Glomerular endothelial cell (primary cell): ENCODE results near the gene LATS1. TPM values are rescaled to one million over a fixed set of nuclear protein-coding genes. Genes with fewer than 3 reads are reported as not detected.
"Not testable (repeated sequence)": the region's sequence is repeated elsewhere in the genome, so short reads cannot be mapped to it uniquely, and the experiment has no call there.

ENCODE experiments used
- DNase-seq: peaks from one replicate; pipeline ENCODE4 v3.0.0-alpha.2; 2011; ENCODE audit warnings: low read depth, low spot score; ENCODE audit errors: extremely low read depth
- total RNA-seq: library from RNA; depleted of rRNA; stranded (reverse); fragments of >200 nt; gene quantifications from 2 replicates; pipeline ENCODE4 v1.2.3, GENCODE V29; 2015

The LATS1 gene
- total RNA-seq, 1 donor from 2014 or later: 32.1 TPM

DNA sequence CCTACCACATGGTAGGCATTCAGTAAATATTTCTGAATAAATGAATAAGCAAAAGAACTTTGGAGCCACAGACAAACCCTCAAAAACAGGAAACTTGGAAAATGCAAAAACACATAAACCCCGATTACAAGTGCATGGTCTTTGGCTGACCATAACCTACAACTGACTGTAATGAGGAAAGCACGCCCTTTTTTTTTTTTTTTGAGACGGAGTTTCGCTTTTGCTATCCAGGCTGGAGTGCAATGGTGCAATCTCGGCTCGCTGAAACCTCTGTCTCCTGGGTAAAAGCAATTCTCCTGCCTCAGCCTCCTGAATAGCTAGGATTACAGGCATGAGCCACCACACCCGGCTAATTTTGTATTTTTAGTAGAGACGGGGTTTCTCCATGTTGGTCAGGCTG is 11.9 kb upstream of the LATS1 start:
- DNase-seq: no peak

DNA sequence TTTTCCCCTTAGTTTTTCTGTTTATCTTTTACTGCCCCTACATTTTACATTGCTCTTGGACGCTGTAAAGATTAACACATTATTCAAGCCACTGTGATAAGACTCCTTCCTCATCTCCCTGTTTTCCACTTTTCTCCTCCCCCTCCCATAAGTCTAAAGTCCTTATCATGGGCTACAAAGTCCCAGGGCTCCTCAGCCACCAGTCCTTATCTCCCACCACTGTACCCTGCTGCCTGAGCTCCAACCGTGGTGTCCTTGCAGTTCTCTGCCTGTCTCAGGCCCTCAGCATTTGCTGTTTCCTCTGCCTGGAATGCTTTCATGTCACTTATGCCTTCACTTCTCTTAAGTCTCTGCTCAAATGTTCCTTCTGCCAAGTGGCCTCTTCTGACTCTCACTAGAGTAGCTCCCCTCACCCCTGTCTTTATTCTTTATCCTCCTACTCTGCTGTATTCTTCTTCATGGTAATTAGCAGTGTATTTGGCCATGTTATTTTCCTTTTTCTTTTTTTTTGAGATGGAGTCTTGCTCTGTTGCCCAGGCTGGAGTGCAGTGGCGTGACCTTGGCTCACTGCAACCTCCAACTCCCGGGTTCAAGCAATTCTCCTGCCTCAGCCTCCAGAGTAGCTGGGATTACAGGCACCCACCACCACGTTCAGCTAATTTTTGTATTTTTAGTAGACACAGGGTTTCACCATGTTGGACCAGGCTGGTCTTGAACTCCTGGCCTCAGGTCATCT is 10.8 kb upstream of the LATS1 start:
- DNase-seq: no peak

DNA sequence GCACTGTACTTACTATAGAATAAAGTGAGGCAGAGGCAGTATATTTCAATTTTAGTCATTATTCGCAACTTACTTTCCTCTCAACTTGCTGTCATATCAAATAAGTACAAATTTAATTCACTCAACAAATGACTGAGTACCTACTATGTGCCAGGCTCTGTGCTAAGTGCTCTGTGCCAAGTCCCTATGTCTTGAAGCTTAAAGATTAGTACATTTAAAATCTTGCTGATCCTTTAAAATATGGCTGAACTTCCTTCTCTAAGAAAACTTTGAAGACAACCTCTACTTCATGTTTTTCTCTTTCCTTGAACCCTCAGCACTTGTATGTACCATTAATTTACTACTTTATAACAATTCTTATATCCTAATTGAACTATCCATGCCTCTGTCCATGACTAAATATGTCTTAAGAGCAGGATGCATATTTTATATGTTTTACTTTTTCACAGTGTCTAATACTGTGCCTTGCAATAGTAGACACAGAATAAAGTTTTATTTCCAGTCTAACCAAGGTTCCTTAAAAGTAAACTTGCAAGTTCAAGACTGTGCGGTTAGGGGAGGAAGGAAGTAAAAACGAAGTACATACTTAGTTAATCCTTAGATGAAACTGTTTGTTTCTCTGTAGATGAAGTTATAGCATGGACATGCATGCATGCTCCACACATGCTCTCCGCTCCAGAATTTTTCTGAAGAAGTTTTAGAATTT is 10.0 kb upstream of the LATS1 start:
- DNase-seq: no peak

DNA sequence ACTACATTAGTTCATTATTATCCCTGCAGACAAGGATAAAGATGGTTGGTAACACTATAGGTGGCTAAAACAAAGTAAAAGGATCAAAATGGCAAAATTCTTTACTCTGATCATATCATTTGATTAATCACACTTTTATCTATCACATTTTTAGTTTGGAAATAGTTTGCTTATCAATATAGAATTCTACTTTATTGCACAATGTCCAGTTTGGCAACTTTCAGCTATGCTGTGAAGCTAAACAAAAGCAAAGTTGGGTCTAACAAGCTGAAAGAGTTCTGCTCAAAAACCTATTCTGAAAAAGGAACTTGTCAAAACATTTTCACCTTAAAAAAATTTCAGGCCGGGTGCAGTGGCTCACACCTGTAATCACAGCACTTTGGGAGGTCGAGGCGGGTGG is 7.9 kb upstream of the LATS1 start:
- no peak for DNase-seq

DNA sequence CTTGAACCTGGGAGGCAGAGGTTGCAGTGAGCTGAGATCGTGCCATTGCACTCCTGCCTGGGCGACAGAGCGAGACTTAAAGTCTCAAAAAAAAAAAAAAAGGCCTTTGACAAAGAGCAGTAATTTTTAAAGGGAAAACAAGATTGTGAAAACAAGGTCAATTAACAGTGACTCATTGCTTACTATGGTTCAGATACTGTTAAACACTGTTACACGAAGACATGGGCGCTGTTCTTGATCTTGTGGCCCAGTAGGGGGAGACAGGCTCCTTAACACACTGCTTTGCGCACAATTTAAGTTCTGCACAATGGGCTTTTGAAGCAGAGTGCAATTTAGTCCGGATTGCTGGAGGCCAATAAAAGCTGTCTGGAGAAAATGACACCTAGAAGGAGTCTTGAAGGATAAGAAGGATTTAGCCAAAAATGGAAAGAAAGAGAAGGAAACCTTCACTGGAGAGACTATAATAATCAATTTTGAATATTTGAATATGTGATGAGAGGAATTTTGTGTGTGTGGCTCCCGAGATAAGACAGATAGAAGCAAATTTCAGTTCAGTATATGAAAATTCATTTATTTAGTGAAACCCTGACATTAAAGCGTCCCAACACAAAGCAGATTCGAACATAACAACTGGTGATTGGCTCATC is 6.0 kb upstream of the LATS1 start:
- no peak for DNase-seq

DNA sequence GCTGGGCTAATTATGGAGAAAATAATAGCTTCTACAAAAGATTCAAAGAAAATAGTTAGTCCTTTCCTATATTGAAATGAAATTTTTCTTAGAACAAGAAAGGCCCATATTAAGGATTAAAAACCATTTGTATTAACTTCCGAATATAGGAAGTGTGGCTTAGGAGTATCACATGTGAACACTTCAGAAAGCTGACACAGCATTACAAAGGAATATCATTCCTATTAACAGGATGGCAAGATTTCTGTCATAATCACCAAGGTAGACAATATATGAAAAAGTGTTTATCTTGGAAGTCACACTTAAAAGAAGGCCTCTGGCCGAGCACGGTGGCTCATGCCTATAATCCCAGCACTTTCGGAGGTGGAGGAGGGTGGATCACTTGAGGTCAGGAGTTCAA is 5.4 kb upstream of the LATS1 start:
- DNase-seq: no peak

DNA sequence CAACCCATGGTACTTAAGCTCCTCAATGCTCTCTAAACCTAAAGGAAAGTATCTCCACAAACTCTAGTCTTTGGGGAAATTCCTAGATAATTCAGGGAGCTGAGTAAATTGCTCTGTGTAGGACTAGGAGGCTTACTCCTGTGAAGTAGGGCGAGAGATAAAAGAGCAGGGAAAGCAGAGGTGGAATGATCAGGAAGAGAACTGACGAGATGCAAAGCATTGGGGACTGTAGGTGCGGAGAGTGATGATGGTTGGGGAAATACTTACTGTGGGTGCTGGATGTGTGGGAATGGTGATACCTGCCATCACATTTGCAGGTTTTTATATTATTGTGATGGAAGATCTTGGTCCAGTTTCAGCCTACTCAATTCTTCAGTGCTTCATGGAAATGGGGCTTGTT is 1.6 kb upstream of the LATS1 start:
- DNase-seq: no peak

DNA sequence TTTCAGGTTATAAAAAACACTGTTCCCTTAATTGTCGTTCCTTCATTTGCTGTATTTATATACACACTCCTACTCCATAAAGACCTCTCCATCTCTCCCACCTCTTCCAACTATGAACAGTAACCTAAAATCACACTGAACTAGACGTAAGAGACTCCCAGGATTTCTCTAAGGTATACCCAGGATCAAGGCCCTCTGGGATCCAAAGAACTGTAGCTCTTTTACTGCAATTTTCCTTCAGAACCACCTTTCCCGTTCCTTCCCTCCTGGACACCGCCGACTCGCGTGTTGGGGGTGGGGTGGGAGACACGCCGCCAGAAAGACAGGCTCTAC is 680 bp downstream of the LATS1 start:
- DNase-seq: no peak

DNA sequence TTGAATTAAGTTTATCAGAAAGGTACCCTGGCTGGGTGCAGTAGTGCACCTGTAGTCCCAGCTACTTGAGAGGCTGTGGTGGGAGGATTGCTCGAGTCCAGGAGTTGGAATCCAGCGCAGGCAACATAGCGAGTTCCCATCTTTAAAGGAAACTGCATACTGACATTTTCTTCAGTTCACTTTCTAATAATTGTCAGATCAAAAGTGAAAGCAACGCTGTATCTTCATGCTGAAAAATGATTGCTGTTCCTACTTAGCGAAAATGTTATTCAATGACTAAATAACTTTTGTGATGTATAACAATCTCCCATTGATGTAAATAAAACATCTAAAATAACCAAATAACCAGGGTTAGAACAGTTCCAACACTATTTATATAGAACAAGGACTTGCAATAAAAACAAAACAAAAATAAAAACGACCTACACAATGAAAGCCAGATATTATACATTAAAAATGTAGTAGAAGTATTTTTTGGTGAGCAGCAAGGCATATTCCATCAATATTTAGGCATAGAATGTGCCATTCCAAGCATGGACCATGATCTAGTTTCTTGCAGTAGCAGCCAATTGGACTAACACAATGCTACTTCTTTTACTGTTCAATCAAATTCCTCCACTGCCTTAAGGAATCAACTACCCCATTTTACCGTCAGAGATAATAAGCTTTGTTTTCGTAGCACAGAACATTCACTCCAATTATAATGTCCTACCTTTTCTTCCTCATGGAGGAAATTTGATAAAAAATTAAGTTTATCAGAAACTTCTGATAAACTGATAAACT is 1.5 kb downstream of the LATS1 start:
- no peak for DNase-seq

DNA sequence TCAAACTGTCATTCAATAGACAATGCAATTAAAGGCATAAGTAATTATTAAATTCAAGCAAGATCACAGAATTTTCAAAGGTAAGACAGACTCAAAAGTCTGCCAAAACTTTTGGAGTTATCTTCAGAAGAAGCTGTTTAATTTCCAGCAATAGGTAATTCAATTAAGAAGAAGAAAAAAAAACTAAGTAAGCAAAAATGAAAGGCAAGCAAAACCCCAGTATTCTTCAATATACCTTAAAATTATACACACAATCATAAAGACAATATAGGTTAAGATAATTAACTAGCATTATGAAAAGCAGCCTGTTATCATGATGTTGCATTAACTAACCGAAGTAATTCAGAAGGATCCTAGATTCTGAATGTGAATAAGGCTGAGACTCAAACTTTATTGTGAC is 3.5 kb downstream of the LATS1 start:
- no peak for DNase-seq

DNA sequence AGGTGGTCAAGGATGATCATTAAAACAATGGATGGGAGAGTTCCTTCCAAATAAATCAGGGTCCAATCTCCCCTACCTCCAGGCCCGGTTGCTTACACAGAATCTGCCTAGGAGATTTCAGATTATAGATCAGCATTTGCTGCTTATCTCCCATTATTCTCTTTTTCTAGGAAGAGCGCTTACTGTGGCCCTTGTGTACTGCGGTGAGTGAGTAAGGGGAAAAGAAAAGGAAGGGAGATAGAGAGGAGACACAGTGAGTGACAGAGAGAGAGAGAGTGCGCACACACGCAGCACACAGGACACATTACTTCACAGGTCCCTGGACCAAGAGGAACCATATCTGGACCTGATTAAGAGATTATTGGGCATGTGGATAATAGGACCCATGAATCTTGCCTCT is 6.2 kb downstream of the LATS1 start:
- no peak for DNase-seq

DNA sequence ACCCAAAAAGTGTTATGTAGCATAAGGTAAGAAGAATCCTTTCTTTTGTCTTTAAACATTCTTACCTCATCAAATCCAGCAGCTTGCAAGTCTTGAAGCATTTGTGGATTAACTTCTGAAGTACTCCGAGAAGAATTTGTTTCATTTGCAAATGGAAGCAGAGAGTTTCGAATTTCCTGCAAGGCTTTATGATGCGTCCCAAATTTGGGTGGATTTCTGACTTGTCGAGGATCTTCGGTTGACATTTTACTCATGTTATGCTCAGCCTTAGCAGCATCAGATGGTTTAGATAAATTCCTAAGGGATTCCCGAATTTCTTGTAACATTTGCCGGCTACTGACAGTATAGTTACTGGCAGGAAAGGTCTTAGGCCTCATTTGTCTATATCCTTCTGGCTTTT is 16.2 kb downstream of the LATS1 start:
- DNase-seq: no peak

DNA sequence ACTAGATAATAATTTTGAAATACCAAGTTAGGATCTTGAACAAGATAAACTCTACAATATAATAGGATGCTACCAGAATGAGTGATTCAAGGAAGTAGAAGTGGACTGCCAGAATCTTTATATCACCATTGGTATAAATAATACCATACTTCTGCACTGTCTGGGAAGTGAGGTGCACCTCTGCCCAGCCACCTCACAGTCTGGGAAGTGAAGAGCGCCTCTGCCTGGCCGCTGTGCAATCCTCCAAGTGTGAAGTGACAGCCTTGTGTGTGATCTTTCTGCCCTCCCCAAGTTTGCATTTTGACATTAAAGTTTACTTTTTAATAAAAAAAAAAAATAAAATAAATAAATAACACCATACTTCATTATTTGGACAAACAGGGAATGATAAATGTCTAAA is 18.8 kb downstream of the LATS1 start:
- no peak for DNase-seq

DNA sequence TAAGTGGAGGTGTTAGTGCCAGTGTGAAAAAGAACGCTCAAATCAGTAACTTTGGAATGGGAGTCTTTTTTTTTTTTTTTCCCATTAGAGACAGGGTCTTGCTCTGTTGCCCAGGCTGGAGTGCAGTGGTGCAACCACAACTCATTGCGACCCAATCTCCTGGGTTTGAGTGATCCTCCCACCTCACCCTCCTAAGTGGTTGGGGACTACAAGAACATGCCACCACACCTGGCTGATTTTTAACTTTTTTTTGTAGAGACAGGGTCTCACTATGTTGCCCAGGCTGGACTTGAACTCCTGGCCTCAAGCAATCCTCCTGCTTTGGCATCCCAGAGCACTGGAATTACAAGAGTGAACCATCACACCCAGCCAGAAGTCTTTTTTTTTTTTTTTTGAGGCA is 19.7 kb downstream of the LATS1 start:
- DNase-seq: no peak

DNA sequence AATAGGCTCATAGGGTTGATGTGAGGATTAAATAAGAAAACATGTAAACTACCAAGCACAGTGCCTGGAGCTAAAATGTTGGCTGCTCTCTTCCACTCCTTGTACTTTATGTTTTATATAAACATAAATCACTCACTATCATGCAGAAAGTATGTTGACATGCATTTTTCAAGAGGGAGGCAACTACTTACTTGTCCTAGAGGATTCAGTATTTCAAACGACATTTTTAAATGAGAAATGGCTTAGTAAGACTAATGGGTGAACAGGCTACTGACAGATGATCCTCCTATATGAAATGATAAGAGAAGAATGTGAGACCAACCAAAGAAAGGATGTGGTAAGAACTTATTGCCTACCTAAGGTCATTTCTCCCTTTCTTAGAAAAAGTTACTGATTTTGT is 21.0 kb downstream of the LATS1 start:
- no peak for DNase-seq

DNA sequence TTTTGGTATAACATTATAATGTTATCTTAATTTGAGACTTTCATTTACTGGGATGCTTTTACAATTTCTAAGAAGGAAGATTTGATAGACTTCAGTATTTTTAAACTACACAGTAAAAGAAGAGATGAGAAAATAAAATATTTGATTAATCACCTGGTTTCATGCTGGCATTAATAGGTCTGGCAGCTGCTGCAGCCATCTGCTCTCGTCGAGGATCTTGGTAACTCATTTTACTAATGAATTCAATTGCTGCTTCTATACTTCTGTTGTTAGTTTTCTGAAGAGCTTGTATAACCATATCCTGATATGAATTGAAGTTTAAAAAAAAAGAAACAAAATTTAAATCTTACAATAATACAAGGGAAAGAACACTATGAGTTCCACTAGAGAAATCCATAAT is 23.0 kb downstream of the LATS1 start:
- no peak for DNase-seq

DNA sequence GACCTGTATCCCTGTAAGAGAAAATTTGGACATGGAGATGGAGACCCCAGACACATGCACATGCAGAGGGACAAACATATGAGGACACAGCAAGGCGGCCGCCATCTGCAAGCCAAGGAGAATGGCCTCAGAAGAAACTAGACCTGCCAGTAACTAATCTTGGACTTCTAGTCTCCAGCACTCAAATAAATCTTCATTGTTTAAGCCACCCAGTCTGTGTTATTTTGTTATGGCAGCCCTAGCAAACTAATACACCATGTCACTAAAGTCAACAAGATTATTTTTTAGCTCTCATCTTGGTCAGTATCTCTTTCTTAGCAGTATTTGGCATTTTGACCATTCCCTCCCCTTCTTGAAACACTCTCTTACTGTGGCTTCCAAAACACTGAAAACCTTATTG is 26.7 kb downstream of the LATS1 start:
- no peak for DNase-seq

DNA sequence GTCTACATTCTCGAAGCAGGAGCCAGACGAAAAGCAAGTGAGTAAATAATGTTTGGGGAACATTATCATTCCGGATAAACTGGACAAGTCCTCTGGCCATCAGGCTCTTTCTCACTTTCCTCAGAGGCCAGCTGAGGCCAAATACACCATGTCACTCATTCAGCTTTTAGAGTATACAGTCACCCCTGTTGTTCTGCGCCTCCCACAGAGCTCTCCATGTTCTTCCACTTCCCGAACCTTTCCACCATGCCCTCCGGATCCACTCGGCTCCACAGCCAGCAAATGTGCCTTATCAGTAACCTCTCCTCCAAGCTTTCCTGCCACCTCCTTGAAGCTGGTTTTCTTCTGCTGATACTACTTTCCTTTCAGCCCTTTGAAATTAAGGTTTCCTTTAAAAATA is 31.7 kb downstream of the LATS1 start:
- no peak for DNase-seq

DNA sequence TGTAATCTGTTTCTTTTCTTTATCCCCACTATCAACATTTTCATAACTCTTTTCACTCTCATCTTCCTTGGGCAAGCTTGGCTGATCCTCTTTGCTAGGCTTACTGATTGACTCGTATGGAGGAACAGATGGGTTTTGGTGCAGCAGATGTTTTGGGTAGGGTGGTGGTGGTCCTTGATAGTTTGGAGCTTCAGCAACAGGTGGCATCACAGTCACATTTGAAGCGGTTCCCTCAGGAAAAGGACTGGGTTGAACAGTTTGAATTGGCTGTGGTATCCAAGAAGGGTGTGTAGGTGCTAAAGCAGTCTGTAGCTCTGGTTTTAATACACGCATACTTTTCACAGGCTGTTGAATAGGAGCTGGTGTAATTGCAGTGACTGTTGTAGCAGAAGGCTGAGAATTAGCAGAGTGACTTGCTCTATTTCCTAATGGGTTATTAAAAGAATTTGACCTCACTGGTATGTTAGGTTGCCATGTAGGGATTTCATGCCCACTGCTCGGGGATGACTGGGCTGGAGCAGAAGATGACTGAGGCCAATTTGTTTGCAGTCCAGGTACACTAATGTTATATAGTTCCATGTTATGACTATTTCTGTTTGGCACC is 34.5 kb downstream of the LATS1 start:
- no peak for DNase-seq

DNA sequence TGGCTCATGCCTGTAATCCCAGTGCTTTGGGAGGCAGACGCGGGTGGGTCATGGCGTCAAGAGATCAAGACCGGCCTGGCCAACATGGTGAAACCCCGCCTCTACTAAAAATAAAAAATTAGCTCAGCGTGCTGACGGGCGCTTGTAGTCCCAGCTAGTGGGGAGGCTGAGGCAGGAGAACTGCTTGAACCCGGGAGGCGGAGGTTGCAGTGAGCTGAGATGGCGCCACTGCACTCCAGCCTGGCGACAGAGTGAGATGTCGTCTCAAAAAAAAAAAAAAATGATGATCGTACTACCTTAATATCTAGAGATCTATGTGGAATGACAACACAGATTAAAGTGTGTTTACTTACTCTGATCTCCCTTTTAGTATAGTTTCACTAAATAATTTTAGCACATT is 36.1 kb downstream of the LATS1 start:
- DNase-seq: not testable (repeated sequence)

DNA sequence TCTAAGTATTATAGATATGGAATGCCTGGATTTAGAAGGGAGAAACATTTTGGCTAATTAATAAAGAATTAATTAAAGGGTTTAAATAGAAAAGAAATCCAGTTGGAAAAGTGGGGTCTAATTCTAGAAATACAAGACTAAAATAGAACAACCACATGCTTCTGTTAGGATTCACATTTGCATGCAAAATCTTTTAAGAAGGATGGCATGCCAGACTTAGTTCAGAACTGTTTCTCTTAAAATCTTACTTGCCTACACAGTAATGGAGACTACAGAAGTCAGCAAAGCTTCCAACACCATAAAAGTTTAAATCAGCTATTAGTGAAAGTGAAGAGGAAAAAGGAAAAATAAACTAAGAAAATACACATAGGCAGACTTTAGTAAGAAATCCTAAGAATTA is 36.7 kb downstream of the LATS1 start:
- no peak for DNase-seq
